ENCODE results near the gene GMPPA. TPM values are rescaled to one million over a fixed set of nuclear protein-coding genes. Genes with fewer than 3 reads are reported as not detected.
A peak's percentile ranks its signal among the peaks of the same experiment; 100 is the strongest.

GMPPA gene
- total RNA-seq, 1 donor from 2014 or later: 29.9 TPM

GRCh38 chr2:219553168-219553417 is 54.4 kb downstream of the GMPPA start:
- TF ChIP-seq, protein P1, sequence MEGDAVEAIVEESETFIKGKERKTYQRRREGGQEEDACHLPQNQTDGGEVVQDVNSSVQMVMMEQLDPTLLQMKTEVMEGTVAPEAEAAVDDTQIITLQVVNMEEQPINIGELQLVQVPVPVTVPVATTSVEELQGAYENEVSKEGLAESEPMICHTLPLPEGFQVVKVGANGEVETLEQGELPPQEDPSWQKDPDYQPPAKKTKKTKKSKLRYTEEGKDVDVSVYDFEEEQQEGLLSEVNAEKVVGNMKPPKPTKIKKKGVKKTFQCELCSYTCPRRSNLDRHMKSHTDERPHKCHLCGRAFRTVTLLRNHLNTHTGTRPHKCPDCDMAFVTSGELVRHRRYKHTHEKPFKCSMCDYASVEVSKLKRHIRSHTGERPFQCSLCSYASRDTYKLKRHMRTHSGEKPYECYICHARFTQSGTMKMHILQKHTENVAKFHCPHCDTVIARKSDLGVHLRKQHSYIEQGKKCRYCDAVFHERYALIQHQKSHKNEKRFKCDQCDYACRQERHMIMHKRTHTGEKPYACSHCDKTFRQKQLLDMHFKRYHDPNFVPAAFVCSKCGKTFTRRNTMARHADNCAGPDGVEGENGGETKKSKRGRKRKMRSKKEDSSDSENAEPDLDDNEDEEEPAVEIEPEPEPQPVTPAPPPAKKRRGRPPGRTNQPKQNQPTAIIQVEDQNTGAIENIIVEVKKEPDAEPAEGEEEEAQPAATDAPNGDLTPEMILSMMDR (IDR thresholded peaks at IDR 0.05): no peak
- no peak overlapping the region for H3K27ac ChIP-seq
- ATAC-seq (no peak), DNase-seq (no peak)
- intact Hi-C loops (cut with DNase I): no loop called here
- H3K4me3 ChIP-seq: peak overlapping the region; percentile 71
- H3K4me1 ChIP-seq: peaks cover 14% of the 10 kb centered on the region
- no peaks in the 10 kb centered on the region for H3K36me3 ChIP-seq
- peaks cover 30% of the 10 kb centered on the region for H3K27me3 ChIP-seq (ENCODE audit: low read depth)
- no peaks in the 10 kb centered on the region for H3K9me3 ChIP-seq

- H3K4me1 ChIP-seq: peaks cover 14% of the 10 kb centered on the region
- no peak overlapping the region for H3K4me3 ChIP-seq
- intact Hi-C loops (cut with DNase I): no loop called here
- no peak overlapping the region for H3K27ac ChIP-seq
- ATAC-seq (no peak), DNase-seq (no peak)
- TF ChIP-seq, protein P1 (IDR thresholded peaks at IDR 0.05): no peak
- H3K36me3 ChIP-seq: no peaks in the 10 kb centered on the region
- H3K27me3 ChIP-seq (ENCODE audit: low read depth): peaks cover 30% of the 10 kb centered on the region
- no peaks in the 10 kb centered on the region for H3K9me3 ChIP-seq
Observed at GRCh38 chr2:219553463-219553963, 54.8 kb downstream of the GMPPA start.

GRCh38 chr2:219554350-219554749 is 55.7 kb downstream of the GMPPA start:
- Histone ChIP-seq H3K4me1 (peaks cover 14% of the 10 kb centered on the region), H3K27ac (no peak overlapping the region), H3K9me3 (no peaks in the 10 kb centered on the region), H3K4me3 (no peak overlapping the region), H3K36me3 (no peaks in the 10 kb centered on the region), H3K27me3 (ENCODE audit: low read depth) (peaks cover 30% of the 10 kb centered on the region)
- DNase-seq (no peak), ATAC-seq (no peak)
- intact Hi-C loops (cut with DNase I): no loop called here
- TF ChIP-seq, protein P1 (IDR thresholded peaks at IDR 0.05): no peak

- Histone ChIP-seq H3K27me3 (ENCODE audit: low read depth) (peaks cover 25% of the 10 kb centered on the region), H3K36me3 (no peaks in the 10 kb centered on the region), H3K4me3 (no peak overlapping the region), H3K4me1 (peaks cover 14% of the 10 kb centered on the region), H3K27ac (no peak overlapping the region), H3K9me3 (no peaks in the 10 kb centered on the region)
- DNase-seq (no peak), ATAC-seq (no peak)
- TF ChIP-seq, protein P1 (IDR thresholded peaks at IDR 0.05): no peak
- intact Hi-C loops (cut with DNase I): no loop called here
Observed at GRCh38 chr2:219555956-219556355, 57.3 kb downstream of the GMPPA start.

DNA sequence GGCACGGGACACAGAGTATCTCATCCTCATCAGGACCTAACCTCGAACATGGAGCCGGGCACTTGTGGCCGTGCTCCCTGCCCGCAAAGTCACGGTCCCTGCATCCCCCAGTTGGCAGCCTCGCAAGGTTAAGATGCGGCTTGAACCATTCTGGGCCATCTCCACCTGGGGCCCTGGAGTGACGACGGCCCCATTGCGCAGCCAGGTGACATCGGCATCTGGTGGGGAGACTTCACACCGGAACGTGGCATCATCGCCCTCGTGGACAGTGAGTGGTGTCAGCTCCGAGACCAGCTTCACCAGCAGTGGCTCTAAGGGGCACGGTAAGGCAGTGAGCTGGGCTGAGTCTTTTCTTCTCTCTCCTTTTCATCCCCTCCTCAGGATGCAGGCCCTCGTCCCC is 57.7 kb downstream of the GMPPA start:
- Histone ChIP-seq H3K9me3 (no peaks in the 10 kb centered on the region), H3K27ac (no peak overlapping the region), H3K27me3 (ENCODE audit: low read depth) (peaks cover 21% of the 10 kb centered on the region), H3K4me3 (no peak overlapping the region), H3K4me1 (peaks cover 14% of the 10 kb centered on the region), H3K36me3 (no peaks in the 10 kb centered on the region)
- intact Hi-C loops (cut with DNase I): no loop called here
- ATAC-seq (no peak), DNase-seq (no peak)
- TF ChIP-seq, protein P1 (IDR thresholded peaks at IDR 0.05): no peak

Small RNA genes within 50 kb of the gene (microRNA-seq; reads per million reads assigned to microRNA genes)
- gene MIR3132 (ENCODE audit: borderline number of aligned reads): not detected

Other genes starting within 250 kb of the GMPPA start
- 3.5 TPM for gene TUBA4B, start 245.6 kb upstream of the GMPPA start, total RNA-seq
- gene TUBA4A, start 245.0 kb upstream of the GMPPA start, total RNA-seq: 35.0 TPM
- gene DNAJB2, start 219.5 kb upstream of the GMPPA start, total RNA-seq: 76.6 TPM
- not detected for gene PTPRN, start 189.5 kb upstream of the GMPPA start, total RNA-seq
- not detected for gene RESP18, start 166.1 kb upstream of the GMPPA start, total RNA-seq
- 79.5 TPM for gene DNPEP, start 111.0 kb upstream of the GMPPA start, total RNA-seq
- gene DES, start 80.5 kb upstream of the GMPPA start, total RNA-seq: 64.5 TPM
- gene SPEG, start 64.0 kb upstream of the GMPPA start, total RNA-seq: 6.5 TPM
- gene ASIC4, start 15.6 kb downstream of the GMPPA start, total RNA-seq: 0.53 TPM
- 23.2 TPM for gene CHPF, start 44.9 kb downstream of the GMPPA start, total RNA-seq
- gene TMEM198, start 45.1 kb downstream of the GMPPA start, total RNA-seq: 1.4 TPM
- 49.4 TPM for gene OBSL1, start 72.6 kb downstream of the GMPPA start, total RNA-seq
- not detected for gene INHA, start 73.4 kb downstream of the GMPPA start, total RNA-seq
- gene STK11IP, start 99.0 kb downstream of the GMPPA start, total RNA-seq: 31.8 TPM
- gene SLC4A3, start 128.7 kb downstream of the GMPPA start, total RNA-seq: 1.0 TPM